Measurements from ENCODE around the gene ERFL.
"Not testable (repeated sequence)": the region's sequence is repeated elsewhere in the genome, so short reads cannot be mapped to it uniquely, and the experiment has no call there.

ERFL gene

GRCh38 chr19:41941410-41942202 is 13.4 kb upstream of the ERFL start:
- no peak for DNase-seq

- no peak for DNase-seq
Measured at GRCh38 chr19:41940731-41941409, 12.6 kb upstream of the ERFL start.

- DNase-seq, result no peak
Measured at GRCh38 chr19:41939861-41940730, 11.8 kb upstream of the ERFL start.

GRCh38 chr19:41939209-41939608 is 11.0 kb upstream of the ERFL start:
- DNase-seq, result not testable (repeated sequence)

- DNase-seq, result no peak
Measured at GRCh38 chr19:41937525-41938468, 9.5 kb upstream of the ERFL start.

- no peak for DNase-seq
Measured at GRCh38 chr19:41936961-41937360, 8.7 kb upstream of the ERFL start.

GRCh38 chr19:41936416-41936850 is 8.2 kb upstream of the ERFL start:
- no peak for DNase-seq

- no peak for DNase-seq
Measured at GRCh38 chr19:41935760-41936415, 7.6 kb upstream of the ERFL start.

GRCh38 chr19:41934849-41935374 is 6.7 kb upstream of the ERFL start:
- no peak for DNase-seq

GRCh38 chr19:41933693-41934426 is 5.6 kb upstream of the ERFL start:
- no peak for DNase-seq

- DNase-seq, result no peak
Measured at GRCh38 chr19:41932720-41933332, 4.6 kb upstream of the ERFL start.

GRCh38 chr19:41932259-41932719 is 4.0 kb upstream of the ERFL start:
- no peak for DNase-seq

GRCh38 chr19:41930926-41931592 is 2.8 kb upstream of the ERFL start:
- no peak for DNase-seq

GRCh38 chr19:41930322-41930722 is 2.1 kb upstream of the ERFL start:
- no peak for DNase-seq

- no peak for DNase-seq
Measured at GRCh38 chr19:41929536-41930071, 1.4 kb upstream of the ERFL start.

- no peak for DNase-seq
Measured at GRCh38 chr19:41928754-41929535, 696 bp upstream of the ERFL start.

GRCh38 chr19:41927497-41928192 is 604 bp downstream of the ERFL start:
- no peak for DNase-seq

Measured in cerebellar nuclear complex (tissue), 1 donor.